GM23248 (cell line): ENCODE data around the gene CTBP2.

Source experiments
- EZH2 ChIP-seq: fragments of 200-600 bp; sonication (generic); IDR thresholded peaks from 2 replicates; pipeline ENCODE4 v1.6.1; 2018; ENCODE audit warnings: antibody characterized with exemption, mild to moderate bottlenecking; ENCODE audit not compliant: insufficient read depth, poor library complexity, severe bottlenecking
- EZH2phosphoT487 ChIP-seq: fragments of 200-600 bp; sonication (generic); IDR thresholded peaks from 2 replicates; pipeline ENCODE4 v1.6.1; 2018; ENCODE audit warnings: antibody characterized with exemption, moderate library complexity, mild to moderate bottlenecking, low read depth; ENCODE audit not compliant: insufficient read depth

DNA sequence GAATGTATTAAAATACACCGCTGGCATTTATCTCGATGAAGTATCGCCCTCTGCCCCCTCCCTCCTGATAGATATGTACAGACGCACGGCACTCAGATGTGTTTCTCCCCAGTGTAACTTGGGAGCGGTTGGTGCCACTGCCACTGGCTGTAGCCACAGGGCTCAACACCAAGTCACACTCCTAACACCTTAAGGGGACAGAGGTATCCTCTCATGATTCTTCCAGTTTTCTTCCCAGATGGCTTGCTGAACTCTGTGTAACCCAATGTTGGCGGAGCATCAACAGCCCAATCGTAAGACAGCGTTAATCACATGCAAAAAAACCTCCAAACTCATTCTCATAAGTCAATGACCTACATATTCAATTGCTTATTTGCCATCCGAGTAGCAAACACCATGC, 35.5 kb downstream of the CTBP2 start:
- TF ChIP-seq EZH2 (no peak), EZH2phosphoT487 (no peak)
